Measurements from ENCODE around the gene ELMO1.

ELMO1 gene

GRCh38 chr7:37405603-37406122 lies 43.0 kb downstream of the ELMO1 start:
- DNase-seq, result no peak

- DNase-seq, result no peak
Observed at GRCh38 chr7:37405128-37405527, 43.5 kb downstream of the ELMO1 start.

- no peak for DNase-seq
Observed at GRCh38 chr7:37399876-37400421, 48.7 kb downstream of the ELMO1 start.

- no peak for DNase-seq
Observed at GRCh38 chr7:37398403-37398802, 50.3 kb downstream of the ELMO1 start.

- no peak for DNase-seq
Observed at GRCh38 chr7:37395618-37396259, 52.9 kb downstream of the ELMO1 start.

- DNase-seq, result no peak
Observed at GRCh38 chr7:37394158-37394557, 54.5 kb downstream of the ELMO1 start.

GRCh38 chr7:37393476-37393875 lies 55.2 kb downstream of the ELMO1 start:
- DNase-seq, result no peak

GRCh38 chr7:37392673-37393017 lies 56.0 kb downstream of the ELMO1 start:
- DNase-seq, result no peak

GRCh38 chr7:37391791-37392672 lies 56.6 kb downstream of the ELMO1 start:
- no peak for DNase-seq

- DNase-seq, result no peak
Observed at GRCh38 chr7:37390114-37390513, 58.5 kb downstream of the ELMO1 start.

GRCh38 chr7:37388811-37389210 lies 59.9 kb downstream of the ELMO1 start:
- no peak for DNase-seq

- no peak for DNase-seq
Observed at GRCh38 chr7:37385787-37386186, 62.9 kb downstream of the ELMO1 start.

- no peak for DNase-seq
Observed at GRCh38 chr7:37382546-37383088, 66.0 kb downstream of the ELMO1 start.

GRCh38 chr7:37380831-37381230 lies 67.8 kb downstream of the ELMO1 start:
- DNase-seq, result no peak

- no peak for DNase-seq
Observed at GRCh38 chr7:37379546-37380277, 69.0 kb downstream of the ELMO1 start.

GRCh38 chr7:37377231-37377630 lies 71.4 kb downstream of the ELMO1 start:
- no peak for DNase-seq

GRCh38 chr7:37376386-37376785 lies 72.3 kb downstream of the ELMO1 start:
- no peak for DNase-seq

- no peak for DNase-seq
Observed at GRCh38 chr7:37372750-37373149, 75.9 kb downstream of the ELMO1 start.

- DNase-seq, result no peak
Observed at GRCh38 chr7:37371755-37372154, 76.9 kb downstream of the ELMO1 start.

- no peak for DNase-seq
Observed at GRCh38 chr7:37369906-37370305, 78.8 kb downstream of the ELMO1 start.

GRCh38 chr7:37368540-37368939 lies 80.1 kb downstream of the ELMO1 start:
- no peak for DNase-seq

- no peak for DNase-seq
Observed at GRCh38 chr7:37367010-37367409, 81.7 kb downstream of the ELMO1 start.

- no peak for DNase-seq
Observed at GRCh38 chr7:37366445-37366844, 82.2 kb downstream of the ELMO1 start.
